Right ventricle myocardium inferior (tissue), 1 donor: Measurements from ENCODE around the gene TBC1D16. TPM values are rescaled to one million over a fixed set of nuclear protein-coding genes. Genes with fewer than 3 reads are reported as not detected.
A peak's percentile ranks its signal among the peaks of the same experiment; 100 is the strongest.
"Not testable (repeated sequence)": the region's sequence is repeated elsewhere in the genome, so short reads cannot be mapped to it uniquely, and the experiment has no call there.

Experiments
- ATAC-seq: fragments of 200-7000 bp; cut with Tn5 transposase; one replicate; pipeline ENCODE4 v1.9.1; 2020; ENCODE audit warnings: mild to moderate bottlenecking, moderate library complexity
- DNase-seq: peaks from one replicate; pipeline ENCODE4 v3.0.0; 2021; ENCODE audit errors: missing footprints
- intact Hi-C: fragments of 100-400 bp; cut with DNase I; formaldehyde crosslinking; loops from one replicate; pipeline ENCODE4 v1.11.0; 2022
- total RNA-seq: library from RNA; stranded (reverse); fragmentation: NEBNext Ultra II Directional; extraction: Animal tissue kit (Norgen Biotek cat#: 25700); gene quantifications from one replicate; pipeline ENCODE4 v1.2.1, GENCODE V29; 2021
- donor health status: DM: no; HTN: yes; CAD: no; lungs with severe emphysema.

The TBC1D16 gene
- total RNA-seq, 1 donor from 2014 or later, result 16.3 TPM

DNA sequence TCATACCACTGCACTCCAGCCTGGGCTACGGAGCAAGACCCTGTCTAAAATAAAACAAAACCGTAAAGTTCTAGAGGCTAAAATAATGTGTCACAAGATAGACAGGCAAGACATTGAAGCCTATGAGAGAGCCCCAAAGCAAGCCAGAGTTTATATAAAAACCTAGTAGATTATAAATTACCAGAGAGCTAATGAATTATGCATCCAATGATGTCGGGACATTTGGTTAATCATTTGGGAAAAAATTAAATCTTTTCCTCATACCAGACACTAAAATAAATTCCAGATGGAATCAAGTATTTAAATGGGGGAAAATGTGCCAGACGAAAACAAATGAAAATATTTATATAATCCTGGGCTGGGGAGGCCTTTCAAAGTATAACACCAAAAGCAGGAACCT lies 25.0 kb upstream of the TBC1D16 start:
- intact Hi-C loops, result no loop called here
- DNase-seq (no peak), ATAC-seq (no peak)

DNA sequence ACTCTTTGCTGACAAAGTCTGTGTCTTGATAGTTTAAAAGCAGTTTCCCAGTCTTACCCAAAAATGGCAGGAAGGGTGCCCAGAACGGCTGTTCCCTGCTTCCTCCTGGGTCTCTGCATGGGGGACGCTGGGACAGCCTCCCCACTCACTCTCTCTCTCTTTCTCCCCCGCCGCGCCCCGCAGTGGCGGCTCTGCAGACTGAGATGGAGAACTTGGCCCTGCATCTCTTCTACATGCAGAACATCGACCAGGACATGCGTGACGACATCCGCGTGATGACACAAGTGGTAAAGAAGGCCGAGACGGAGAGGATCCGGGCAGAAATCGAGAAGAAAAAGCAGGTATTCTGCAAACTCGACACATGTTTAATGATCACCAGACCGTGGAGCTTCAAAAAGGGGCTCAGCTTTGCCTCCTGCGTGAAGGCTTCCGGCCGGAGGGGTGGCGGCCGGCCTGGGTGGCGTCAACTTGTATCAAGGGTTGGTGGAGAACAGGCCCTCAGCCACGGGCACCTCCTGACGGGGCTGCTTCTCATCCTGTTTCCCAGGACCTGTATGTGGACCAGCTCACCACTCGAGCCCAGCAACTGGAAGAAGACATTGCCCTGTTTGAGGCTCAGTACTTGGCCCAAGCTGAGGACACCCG lies 22.8 kb upstream of the TBC1D16 start:
- intact Hi-C loops, result no loop called here
- DNase-seq, result no peak
- no peak for ATAC-seq

DNA sequence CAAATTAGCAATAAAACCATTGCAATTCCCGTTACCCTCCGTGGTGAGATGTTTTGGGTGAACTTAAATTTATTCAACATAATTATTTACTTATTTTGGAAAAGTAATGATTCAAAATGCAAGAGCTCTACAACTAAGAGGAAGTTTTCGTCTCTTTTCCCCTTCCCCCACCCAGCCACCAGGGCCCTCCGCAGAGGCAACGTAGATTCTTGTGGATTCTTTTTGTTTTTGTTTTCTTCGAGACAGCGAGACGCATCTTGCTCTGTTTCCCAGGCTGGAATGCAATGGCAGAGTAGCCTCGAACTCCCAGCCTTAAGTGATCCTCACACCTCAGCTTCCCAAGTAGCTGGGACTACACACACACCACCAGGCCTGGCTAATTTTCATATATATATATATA lies 19.9 kb upstream of the TBC1D16 start:
- intact Hi-C loops, result no loop called here
- DNase-seq (no peak), ATAC-seq (no peak)

DNA sequence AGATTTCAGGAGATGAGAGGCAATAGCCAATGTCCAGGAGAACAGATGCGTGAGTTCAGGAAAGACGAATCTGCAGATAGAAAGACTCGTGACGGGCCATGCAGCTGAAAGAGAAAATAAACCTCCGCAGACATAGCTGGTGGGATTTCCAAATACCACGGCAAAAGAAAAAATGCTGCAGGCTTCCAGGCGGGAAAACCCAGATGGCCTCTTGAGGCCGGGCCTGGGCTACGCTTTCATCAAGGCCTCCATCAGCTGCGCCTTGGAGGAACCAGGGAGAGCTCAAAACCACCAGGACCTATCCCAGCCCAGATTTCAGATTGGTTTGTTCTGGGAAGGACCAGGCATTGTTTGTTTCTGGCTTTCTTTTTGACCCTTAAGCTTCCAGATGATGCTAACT lies 17.4 kb upstream of the TBC1D16 start:
- ATAC-seq (no peak), DNase-seq (peak; percentile 17)
- intact Hi-C loops, result no loop called here

DNA sequence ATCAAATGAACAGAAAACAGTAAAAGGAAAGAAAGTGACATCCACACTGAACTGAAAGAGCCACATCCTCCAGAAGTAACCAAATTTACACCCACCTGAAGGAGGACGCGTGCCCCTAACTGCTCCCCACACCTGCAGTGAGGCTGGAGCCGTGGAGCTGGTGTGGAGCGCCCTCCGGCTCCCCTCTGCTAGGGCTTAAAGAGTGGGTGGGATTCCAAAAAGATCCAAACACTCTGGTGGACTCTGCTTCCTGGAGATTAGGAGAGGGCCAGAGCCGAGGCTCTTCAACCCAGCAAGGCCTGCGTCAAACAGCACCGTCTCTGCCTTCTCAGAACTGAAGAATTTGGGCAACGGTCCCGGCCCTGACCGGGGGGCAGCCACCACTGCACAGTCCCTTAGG lies 16.0 kb upstream of the TBC1D16 start:
- intact Hi-C loops, result no loop called here
- peak; percentile 52 for DNase-seq
- no peak for ATAC-seq

DNA sequence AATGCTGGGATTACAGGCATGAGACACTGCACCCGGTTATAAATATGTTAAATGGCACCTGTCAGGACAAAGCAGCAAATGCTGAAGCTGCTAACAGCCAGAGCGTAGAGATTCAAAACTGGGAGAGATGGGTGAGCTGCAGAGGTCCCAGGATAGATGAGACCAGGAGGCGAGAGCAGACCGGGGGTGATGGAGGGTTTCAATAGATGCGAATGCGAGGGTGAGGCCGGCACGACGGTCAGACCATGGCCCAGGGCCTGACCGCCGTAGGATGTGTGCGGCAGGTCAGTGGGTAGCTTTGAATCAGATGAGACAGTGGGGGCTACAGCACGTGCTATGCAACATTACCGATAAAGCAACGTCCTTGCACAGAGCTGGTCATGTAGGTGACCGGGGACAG lies 15.0 kb upstream of the TBC1D16 start:
- no peak for DNase-seq
- no peak for ATAC-seq
- intact Hi-C loops, result no loop called here

DNA sequence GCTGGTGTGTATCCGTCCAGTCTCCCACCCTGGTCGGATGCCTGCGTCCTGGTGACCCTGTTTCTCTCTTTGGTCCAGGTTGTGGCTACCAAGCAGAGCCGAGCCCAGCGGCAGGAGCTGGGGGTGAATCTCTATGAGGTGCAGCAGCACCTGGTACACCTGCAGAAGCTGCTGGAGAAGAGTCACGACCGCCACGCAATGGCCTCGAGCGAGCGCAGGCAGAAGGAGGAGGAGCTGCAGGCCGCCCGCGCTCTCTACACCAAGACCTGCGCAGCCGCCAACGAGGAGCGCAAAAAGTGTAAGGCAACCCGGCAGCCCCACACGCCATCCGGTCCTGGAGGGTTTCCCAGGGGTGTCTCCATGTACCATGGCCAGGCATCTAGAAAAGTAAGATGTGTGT lies 14.3 kb upstream of the TBC1D16 start:
- DNase-seq, result peak; percentile 66
- intact Hi-C loops, result no loop called here
- ATAC-seq, result no peak

DNA sequence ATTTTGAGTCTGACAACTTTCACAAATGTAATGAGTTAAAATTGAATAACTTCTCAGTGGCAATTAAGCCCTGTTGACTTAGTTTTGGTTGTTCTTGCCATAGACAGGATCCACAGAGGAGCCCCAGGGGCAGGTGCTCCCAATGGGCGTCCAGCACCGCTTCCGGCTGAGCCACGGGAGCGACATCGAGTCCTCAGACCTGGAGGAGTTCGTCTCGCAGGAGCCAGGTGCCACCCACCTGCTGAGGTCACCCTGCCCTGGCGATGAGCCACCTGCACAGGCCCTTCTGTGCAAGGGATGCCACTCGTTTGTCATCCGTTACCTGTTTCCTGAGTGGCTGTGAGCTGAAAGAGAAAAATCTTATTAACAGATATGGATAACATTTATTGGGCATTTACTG lies 11.5 kb upstream of the TBC1D16 start:
- ATAC-seq, result no peak

DNA sequence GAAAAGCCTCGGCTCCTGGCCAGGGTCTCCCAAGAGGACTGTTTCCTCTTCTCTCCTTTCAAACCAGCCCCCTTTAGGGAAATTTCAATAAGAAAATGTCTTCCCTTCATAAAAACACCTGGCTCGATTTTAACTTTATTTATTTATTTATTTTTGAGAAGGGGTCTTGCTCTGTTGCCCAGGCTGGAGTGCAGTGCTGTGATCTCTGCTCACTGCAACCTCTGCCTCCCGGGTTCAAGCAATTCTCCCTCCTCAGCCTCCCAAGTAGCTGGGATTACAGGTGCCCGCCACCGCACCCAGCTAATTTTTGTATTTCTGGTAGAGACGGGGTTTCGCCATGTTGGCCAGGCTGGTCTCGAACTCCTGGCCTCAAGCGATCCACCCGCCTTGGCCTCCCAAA lies 11.0 kb upstream of the TBC1D16 start:
- not testable (repeated sequence) for ATAC-seq

More for the DNA sequence above, 11.5 kb upstream of the TBC1D16 start:
- peak; percentile 30 for DNase-seq
- intact Hi-C loops, result no loop called here

DNA sequence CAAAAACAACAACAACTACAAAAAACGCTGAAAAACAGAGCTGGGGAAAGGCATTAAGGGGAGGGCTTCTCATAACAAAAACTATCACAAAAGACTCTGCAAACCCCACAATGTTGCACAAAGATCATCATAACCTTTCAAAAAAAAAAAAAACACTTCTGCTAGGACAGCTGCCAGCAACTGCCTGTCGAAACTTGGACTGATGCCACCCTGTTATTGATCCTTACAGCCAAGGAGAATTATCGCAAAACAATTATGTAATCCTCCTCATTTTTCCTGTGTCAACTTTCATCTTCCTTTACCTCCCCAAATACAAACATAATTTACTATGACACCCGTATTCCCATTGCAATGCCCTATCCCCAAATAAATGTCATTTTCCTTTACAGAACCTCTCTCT lies 10.0 kb upstream of the TBC1D16 start:
- intact Hi-C loops, result no loop called here
- DNase-seq (no peak), ATAC-seq (no peak)

More for the DNA sequence above, 11.0 kb upstream of the TBC1D16 start:
- intact Hi-C loops, result not testable (repeated sequence)
- peak; percentile 18 for DNase-seq

DNA sequence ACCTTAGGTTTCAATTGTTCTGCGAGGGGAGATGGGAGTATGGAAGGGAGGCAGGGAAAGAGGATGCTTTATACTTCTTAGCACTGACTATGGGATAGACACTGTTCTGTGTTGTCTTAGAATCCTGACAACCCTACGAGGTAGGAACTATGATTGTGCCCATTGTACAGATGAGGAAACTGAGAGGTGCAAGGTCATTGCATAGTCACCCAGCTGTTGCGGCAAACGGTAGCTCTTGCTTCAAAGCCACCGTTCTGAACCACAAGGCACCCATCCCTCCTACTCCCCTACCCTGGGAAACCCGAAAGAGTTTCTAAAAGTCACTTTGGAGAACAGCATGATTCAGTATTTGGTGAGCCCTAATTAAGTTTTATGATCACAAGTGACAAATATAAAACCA lies 8.3 kb upstream of the TBC1D16 start:
- ATAC-seq (no peak), DNase-seq (no peak)
- intact Hi-C loops, result no loop called here

DNA sequence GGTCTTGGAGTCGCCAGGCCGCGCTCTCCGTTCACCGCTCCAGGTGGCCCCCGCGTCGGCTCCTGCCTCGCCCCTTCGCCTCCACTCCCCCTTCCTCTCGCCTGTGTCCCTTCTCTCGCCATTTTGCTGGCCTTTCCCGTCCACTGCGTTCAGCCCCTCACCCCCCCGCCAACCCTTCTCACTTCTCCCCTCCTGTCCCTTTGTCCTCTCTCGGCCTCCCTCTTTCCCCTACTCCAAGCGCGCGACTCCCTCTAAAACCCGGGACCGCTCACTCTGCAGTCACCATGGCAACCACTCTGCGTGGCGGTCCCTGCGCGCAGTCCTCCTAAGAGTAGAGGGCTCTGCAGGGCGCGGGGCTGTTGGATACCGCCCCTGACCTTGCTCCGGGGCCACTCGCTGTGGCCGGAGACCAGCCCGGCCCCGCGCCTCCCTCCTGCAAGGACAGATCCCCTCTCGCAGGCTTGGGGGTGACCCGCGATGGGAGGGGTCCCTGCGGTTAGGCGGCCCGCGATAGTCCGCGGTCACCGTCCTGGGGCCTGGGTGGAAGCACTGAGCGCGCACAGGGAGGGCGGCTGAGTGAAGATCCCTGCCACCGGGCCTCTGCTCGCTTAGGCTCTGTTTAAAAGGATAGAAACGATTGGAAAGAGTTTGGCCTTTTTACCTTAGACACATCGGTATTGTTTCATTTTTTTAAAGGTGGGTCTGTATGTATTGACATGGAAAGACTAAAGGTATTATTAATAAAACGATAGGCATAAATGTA lies 1.2 kb upstream of the TBC1D16 start:
- ATAC-seq (peak; percentile 14), DNase-seq (no peak)
- intact Hi-C loops, result no loop called here

DNA sequence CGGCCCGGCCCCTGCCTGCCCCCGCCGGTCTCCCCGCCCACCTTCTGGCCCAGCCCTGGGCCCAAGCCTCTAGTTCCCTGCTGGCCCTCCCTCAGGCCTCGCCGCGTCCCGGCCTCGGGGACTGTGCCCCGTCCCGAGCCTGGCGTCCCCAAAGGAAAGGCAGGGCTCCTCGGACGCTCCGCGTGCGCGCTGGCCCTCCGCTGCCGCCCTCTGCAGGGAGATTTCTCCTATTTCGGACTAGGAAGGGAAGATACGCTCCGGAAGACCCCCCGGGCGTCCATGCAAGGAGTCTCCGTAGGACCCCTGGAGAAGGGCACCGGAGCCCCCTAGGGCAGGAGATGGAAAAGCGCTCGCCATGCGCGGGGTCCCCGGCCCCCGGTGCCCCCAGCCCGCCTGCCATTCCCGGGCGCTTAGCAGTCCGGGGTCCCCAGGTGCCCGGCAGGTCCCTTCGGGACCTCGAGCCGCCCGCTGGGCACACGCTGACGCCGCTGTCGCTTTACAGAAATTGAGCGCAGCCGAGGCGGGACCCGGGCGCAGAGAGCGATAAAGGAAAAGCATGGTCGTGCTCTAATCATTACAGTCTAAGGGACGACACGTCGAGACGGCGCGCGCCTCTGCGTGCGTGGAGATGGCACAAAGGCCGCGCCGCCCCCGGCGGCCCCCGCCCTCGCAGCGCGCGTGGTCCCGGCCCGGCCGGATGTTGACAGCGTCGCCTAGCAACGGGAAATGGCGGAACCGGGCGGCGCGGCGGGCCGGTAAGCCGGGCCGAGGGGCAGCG lies 454 bp upstream of the TBC1D16 start, which contains the start of gene CCDC40:
CCDC40 (plus strand) TSS at position 706 of the 778 bp plus-strand sequence; CDS start at position 727, 21 bp downstream.
- ATAC-seq, result peak; percentile 98
- DNase-seq, result peak; percentile 94
- intact Hi-C loops, result loop anchor here (2.0 kb wide), 1 partner anchor 27 kb away; no protein-coding TSS in a partner anchor

DNA sequence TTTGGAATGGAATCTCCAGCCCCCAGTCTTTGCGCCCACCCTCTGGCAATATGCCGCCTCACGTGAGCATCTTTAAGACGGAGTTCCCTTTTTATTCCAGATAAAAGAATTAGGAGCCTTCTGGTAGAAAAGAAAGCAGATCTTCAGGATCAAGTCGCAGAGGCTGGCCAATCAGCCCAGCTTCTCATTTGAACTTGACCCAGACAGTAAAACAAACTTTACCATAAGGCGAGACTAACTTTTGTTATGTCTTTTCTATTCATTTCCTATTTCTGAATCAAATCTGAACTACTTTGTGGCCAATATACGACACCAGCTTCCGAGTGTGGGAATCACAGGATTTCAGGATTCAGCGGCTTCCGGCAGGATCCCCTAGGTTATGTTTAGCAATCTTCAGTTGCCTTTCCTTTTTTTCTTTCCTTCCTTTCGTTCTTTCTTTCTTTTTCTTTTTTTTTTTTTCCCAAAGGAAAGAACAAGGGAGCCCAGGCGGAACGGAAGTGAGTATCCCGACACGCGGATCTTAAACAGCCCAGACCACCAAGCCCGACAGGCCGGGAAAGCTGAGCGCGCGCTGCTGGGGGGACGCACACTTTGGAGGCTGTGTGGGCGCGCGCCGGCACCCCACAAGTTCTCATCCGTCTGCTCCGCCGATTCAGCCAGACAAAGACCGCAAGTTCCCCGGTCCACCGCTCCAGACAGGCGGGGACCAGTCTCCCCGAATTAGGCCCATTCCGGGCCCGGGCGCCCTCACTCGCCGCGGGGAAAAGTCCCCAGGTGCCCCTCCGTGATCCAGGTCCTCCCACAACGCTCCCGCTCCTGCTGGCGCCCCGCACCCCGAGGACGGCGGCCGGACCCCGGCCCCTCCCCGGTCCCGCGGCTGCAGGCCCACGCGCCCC lies 633 bp downstream of the TBC1D16 start:
- ATAC-seq, result no peak
- no peak for DNase-seq
- intact Hi-C loops, result loop anchor here (2.0 kb wide), 1 partner anchor 26 kb away; no protein-coding TSS in a partner anchor

DNA sequence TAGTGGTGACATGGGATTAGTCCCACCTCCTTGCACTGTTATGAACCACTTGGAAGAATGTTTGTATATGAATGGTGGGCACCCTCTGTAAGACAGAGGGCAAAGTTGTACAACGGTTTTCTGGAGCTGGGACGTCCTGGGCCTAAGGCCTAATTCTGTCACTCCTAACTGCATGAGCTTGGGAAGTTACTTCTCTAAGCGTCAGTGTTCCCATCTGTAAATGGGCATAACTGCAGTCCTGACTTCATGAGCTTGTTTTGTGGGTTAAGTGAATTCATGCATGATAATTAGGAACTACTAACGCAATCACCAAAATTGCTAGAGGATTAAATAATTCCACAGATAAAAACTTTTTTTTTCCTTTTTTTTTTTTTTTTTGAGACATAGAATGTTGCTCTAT lies 1.8 kb downstream of the TBC1D16 start:
- intact Hi-C loops, result loop anchor here (2.0 kb wide), 1 partner anchor 25 kb away; no protein-coding TSS in a partner anchor
- DNase-seq (no peak), ATAC-seq (no peak)

DNA sequence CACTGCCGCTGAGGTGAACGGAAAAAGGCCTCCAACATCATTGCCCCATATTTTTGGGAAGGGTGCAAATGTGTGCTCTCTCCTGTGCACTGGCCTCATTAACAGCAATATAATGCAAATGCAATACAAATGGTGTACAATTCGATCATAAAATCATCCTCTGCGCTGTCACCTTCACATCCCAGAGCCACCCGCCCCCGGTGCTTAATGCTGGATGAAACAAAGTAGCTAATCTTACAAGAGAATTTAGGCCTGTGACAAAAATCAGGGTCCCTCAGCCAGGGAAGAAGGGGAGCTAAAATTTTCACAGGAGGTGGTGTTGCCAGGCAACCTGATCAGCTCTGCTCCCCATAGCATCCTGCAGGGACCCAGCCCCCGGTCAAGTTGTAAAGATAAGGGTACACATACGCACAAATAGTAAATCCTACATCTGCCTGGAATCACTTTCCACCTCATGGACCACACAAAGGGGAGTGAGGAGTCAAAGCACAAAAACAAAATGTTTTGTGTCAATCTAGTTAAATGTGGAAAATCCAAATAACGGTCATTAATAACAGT lies 3.0 kb downstream of the TBC1D16 start:
- intact Hi-C loops, result no loop called here
- ATAC-seq, result no peak
- no peak for DNase-seq

DNA sequence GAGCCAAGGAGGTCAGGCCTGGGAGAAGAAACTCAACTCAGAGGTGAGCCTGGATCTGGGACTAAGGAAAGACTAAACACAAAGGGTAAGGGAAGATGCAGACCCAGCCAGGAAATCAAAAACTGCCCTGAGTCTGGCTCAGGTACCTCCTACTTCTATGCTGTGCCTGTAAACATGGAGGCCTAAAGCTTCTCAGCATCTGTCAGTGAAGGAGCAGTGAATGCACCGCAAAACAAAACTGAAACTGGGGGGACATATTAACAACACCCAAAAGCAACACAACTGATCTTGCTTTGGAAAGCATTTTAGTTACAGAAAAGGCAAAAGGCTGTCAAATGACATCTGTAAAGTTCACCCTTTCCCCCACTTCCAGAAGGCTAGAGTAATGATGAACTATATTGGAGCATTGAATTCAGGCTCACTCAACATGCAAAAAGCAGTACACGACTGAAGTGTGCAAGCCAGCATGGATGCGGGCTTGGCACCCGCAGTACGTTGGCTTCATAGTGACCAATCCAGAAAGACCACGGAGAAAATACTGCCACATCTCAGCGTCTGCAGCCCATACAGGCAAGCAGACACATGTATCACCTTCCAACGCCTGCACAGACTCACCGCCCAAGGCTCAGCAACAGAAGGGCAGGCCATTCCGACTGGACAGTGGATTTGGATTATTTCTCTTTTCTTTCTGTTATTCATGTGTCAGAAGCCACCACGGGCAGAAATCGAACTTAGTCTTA lies 3.8 kb downstream of the TBC1D16 start:
- DNase-seq (no peak), ATAC-seq (no peak)
- intact Hi-C loops, result no loop called here
